Stimulated activated CD4-positive, alpha-beta T cell treated with anti-CD3 and anti-CD28 coated beads, Interleukin-15, amount 100 ng/mL, for 1 hour (primary cell): Measurements from ENCODE around the gene TLR4.

ENCODE experiments used
- DNase-seq, 2 donors: peaks; one replicate each; pipeline ENCODE4 v3.0.0-alpha.2; 2020; ENCODE audit warnings: low read depth in 1 of 2, low spot score in 1 of 2

Gene TLR4

DNA sequence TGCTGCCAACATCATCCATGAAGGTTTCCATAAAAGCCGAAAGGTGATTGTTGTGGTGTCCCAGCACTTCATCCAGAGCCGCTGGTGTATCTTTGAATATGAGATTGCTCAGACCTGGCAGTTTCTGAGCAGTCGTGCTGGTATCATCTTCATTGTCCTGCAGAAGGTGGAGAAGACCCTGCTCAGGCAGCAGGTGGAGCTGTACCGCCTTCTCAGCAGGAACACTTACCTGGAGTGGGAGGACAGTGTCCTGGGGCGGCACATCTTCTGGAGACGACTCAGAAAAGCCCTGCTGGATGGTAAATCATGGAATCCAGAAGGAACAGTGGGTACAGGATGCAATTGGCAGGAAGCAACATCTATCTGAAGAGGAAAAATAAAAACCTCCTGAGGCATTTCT is 10.1 kb downstream of the TLR4 start:
- DNase-seq = no peak

DNA sequence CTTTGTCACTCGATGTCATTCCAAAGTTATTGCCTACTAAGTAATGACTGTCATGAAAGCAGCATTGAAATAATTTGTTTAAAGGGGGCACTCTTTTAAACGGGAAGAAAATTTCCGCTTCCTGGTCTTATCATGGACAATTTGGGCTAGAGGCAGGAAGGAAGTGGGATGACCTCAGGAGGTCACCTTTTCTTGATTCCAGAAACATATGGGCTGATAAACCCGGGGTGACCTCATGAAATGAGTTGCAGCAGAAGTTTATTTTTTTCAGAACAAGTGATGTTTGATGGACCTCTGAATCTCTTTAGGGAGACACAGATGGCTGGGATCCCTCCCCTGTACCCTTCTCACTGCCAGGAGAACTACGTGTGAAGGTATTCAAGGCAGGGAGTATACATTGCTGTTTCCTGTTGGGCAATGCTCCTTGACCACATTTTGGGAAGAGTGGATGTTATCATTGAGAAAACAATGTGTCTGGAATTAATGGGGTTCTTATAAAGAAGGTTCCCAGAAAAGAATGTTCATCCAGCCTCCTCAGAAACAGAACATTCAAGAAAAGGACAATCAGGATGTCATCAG is 11.3 kb downstream of the TLR4 start:
- DNase-seq = no peak

DNA sequence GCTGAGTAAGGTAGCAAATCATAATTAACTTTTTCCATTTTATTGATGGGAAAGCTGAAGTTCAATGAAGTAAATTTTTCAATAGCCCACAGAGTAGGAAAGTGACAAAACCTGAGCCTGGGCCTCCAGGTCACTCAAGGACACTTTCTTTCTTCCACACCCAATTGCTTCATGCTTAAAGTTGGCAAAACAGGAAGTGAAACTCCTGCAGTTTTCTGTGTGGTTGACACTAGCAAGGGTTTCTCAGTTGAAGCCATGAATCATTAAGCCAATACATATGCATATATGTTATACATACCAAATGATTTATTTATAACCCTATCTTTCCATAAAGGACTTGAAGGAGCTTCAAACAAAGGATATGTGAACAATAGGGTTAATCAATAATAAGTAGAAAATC is 13.9 kb downstream of the TLR4 start:
- DNase-seq = no peak

DNA sequence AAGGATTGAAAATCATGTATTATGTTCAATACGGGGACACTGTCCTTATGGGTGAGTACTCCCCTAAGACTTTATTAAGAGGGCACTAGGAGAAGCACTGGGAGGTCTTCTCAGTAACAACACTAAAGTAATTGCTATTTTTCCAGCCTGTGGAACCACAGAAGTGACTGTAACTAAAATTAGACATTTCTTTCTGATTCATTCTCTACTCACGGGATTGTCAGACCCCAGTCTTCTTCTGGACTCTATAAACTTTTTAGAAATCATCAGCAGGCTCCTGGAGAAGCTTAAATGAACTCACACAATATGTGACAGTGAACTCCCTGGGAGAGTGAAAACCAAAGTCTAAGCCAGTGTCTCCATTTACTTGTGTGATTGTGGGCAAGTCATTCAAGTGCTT is 14.5 kb downstream of the TLR4 start:
- no peak for DNase-seq

DNA sequence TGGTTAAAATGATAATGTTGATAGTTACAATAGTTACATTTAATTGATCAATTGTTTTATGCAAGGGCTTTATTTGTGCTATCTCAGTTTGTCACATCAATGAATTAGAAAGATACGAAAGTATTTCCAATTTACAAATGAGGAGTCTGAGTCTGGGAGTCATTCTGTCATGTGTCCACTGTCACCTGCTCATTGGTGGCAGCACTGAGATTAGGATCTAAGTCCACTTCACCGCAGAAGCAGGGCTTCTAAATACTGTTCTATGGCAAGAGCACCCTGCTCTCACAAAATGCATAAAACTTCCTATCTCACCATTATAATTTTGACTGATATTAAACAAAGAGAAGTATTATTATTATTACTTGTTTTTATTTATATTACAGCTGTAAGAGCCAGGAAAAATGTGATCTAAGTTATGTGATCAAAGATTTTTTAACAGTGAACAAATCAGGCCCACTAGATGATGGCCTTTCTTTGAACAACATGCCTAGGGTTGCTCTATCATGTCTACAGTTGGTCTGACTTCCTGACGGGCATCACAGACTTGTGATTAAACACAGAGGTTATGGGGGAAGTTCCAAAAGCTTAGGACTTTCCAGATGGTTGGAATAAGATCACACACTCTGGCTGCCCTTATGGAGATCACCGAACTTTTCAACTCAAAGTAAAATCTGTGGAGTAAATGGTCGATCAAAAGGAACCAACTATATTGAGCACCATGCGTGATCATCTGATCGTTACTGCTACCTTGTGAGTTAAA is 15.1 kb downstream of the TLR4 start:
- DNase-seq = no peak

DNA sequence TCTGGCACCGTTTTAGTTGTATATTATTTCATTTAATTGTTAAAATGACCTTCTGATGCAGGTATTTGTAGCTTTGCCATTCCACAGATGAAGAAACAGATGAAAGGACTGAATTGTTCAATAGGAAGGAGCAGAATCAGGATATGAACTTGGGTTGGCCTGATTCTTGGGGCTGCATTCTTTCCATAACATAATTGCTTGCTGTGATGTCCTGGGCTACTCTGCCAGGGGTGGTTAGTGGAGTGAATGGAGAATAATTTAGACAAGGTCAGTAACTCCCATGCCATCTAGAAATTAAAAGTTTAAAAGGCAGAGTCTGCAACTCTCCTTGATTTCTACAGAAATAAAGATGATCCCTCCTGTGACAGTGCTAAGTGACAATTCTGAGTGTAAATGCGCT is 15.9 kb downstream of the TLR4 start:
- no peak for DNase-seq

DNA sequence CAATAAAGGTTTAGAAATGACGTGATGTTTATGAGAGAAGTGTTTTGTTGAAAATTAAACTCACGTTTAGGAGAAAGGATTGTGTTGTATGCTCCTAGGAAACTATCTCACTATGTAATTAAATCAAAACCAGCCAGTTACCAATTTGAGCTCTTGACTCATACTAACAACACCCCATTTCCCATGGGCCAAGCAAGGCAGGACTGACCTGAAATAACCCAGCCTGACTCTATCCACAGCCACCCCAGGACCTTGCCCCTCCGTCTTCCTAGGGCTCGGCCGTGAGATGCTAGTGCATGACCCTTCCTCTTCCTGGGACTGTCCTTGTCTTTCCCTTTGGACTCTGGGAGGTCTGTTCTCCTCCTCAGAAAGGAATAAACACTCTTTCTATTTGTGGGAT is 16.4 kb downstream of the TLR4 start:
- no peak for DNase-seq

DNA sequence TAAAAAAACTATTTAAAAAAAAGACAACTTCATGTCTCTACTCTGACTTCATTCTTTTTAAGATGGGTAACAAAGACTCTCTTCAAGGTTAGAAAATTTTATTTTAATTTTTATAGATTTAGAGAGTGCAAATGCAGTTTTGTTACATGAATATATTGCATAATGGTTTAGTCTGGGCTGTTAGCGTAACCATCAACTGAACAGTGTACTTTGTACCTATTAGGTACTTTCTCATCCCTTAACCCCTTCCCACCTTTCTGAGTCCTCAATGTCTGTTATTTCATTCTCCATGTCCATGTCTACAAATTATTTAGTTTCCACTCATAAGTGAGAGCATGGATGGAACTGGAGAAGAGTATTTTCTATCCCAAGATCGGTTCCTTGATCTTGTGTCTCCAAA is 16.8 kb downstream of the TLR4 start:
- no peak for DNase-seq

DNA sequence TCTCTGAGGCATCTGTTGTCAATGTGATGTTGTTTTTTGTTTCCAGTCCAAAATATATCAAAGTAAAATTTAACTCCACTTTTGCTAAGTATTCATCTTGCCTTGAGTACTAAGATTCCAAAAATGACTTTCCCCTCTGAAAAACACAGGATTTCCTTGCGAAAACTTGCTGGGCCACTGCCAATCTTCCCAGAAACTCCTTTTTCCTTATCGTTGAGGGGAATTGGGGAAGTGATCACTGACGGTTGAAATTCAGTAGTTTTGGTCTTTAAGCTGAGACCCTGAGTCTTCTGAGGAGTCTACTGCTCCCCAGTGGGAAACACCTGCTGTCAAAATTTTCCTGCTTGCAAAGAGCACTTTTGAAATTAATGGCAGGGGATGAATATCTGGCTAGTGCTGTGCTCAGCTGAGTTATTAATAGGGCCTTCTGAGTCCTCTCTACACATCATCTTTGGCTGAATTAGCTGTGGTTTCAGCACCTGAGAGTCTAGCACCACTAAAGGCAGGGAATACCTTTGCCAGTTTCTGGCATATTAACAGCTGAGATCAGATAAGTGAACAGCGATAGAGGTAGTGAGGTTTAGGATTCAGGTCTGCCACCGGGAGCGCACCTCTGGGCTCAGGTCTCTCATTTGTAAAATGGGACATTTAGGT is 18.0 kb downstream of the TLR4 start:
- no peak for DNase-seq

DNA sequence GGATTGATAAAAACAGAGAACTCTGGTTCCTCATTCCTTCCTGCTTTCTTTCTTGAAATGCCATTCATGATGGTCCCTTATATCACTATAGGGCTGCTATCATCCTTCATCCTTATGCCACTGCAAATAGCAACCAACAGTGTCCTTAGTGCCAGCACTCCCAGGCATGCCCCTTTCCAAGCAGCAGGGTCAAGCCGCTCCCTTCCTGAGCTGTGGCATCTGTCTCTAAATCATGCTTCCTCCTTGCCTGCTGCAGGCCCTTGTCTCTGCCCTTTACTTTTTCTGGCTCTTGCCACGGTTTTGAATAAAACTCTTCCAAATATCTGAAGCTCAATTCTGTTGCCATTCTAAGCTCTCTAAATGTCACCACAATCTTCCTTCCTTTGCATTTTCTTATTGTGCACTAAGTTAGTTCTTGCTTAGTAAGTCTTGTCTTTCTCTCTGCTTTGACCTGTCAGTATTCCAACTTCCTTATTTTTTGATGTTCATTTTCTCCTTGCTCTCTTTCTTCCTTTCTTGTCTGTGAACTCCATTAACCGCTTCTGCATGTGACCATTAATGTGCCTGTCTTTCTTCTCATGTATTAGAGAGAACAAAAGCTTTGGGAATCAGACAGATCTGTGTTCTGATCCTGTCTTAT is 19.9 kb downstream of the TLR4 start:
- no peak for DNase-seq

DNA sequence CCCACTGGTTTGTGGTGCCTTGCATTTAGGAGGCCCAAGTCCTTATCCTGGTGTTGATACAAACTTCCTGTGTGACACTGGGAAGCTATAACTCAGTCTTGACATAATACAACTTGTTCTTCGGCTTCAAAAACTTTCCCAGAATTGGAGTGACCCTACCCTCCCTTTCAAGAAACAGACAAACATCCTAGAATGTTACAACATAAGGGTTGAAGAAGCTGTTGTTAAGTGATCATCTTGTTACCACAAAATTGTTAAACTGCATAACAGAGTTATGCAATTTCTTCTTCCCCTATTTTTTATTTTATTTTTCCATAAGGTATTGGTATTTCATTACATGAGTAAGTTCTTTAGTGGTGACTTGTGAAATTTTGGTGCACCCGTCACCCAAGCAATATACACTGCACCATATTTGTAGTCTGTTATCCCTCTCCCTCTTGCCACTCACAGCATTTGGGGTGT is 21.3 kb downstream of the TLR4 start:
- DNase-seq = no peak

DNA sequence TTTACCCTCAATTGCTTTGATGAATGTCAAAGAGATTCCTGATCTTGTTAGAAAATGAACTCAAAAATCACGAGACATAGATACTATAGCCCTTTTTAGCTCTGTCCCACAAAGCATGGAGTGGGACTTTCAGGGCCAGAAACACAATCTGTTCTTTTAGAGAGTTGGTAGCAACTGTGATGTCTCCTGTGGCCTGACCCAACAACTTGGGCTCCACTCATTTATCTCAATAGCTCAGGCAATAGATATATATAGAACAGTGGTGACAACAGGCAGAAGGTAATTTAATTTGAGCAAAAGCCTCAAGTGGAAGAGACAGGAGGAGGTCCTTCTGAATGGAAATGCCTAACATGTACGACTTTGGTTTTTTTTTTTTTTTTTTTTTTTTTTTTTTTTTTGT is 25.2 kb downstream of the TLR4 start:
- no peak for DNase-seq

DNA sequence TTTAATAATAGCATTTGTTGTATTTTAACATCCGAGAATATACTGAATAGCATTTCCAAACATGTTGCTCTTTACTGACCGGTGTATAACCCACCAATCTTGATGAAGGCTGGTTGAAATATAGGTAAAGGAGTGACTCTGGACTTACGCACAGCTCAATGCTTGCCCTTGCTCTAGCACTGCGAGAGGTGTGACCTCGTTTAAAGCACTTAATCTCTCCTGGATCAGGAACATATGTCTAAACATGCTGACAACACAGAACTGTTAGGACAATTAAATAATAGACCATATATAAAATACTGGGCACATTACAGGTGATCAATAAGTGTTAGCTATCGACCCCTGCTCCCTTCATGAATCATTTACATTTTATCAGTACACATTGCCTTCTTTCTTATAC is 28.3 kb downstream of the TLR4 start:
- DNase-seq = no peak

DNA sequence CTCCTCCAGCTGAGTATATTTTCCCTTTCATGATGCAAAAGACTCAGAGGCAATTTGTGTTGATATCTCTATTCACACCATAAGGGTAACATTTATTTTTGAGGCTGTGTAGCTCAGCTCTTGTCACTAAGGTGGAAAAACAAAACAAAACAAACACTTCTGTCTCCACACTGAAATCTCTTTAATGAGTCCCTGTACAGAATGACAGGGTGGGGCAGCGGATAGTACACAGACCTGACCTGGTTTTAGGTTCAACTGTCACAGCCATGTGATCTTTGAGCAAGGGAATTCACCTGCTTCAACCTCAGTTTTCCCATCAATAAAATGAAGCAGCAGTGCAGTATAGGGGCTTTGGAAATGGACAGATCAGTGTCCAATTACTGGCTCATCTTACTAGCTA is 29.3 kb downstream of the TLR4 start:
- no peak for DNase-seq

DNA sequence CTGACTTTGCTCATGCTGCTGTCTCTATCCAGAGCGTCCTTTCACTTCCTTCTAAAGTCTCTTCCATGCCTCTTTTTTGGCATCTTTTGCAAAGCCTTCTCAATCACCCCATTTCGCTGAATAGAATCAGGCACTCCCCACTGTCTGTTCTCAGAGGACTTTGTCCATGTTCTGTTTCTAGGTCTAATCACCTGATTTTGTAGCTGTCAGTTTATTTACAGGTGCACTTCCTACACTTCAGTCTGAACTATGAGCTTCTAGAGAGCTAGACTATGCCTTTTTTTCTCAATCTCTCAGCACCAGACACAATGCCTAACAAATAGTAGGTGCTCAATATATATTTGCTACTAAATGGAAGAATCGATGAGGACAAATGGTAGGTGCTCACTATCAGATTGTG is 29.9 kb downstream of the TLR4 start:
- no peak for DNase-seq

DNA sequence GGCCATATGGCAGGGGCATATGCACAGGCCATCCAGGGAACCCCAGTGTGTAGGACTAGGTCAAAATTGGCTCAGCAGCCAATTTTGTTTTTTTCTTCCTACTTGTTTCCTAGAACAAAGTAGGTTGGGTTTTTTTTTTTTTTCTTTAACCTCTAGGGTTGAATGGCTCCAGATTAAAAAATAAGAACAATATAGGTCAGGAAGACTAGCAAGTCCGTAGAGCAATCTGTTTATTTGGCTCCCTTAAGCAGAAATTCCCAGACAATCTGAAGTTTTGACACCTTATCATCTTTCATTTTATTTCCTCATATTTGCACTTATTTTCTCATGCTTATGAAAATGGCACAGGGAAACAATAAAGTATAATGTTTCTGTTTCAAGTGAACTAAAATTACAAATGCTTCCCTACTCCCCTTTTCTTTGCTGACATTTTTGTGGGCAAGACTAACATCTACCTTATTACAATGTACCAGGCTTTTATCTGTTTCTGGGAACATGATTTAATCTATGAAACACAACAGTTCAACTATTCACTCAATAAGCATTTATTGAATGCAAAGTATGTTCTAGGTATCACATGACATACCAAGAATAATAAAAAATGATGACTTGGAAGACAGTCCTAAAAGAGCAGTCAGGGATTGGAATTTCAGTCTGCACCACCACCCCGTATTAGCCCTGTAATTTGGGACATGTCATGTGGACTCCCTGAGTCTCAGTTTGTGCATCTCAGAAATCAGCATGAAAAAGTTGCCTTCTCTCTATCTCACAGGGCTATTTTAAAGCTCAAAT is 30.5 kb downstream of the TLR4 start:
- no peak for DNase-seq

DNA sequence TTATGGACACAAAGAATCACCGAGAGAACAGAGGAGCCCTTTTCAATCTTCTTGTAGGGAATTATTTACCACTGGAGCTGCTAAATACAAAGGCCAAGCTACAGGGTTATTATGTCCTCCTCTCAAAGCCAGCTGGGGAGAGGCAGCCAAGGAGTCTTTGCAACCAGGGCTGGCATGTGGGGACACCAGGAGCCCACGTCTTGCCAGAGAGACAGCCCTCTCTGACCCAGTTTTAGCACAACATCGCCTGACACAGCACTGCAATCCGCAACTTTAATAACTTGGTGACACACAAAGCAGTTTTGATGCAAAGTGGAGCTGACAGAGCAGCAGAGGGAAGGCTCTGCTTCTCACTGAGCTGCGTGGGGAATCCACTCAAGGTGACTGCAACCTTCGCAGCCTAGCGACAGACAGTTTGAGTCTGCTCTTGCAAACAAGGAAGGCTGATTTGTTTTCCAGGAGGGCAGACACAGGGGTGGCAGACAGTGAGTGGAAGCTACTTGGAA is 33.6 kb downstream of the TLR4 start:
- DNase-seq = no peak

DNA sequence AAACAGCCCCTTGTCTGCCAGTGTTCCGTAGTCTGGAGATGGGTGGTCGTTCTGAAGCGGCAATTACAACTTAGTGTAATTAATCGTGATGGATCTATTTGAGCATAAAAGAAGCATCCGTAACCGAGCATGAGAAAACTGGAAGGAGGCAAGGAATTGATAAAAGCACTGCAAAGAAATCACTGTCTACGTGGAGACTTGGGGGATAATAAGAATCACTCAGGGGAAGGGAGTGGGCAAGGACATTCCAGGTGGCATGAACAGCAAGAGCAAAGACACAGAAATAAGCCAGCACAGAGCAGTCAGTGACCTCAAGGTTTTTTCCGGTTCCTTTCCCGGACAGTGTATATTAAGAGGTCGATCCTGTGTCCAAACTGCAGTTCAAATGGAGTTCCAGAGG is 35.0 kb downstream of the TLR4 start:
- no peak for DNase-seq

DNA sequence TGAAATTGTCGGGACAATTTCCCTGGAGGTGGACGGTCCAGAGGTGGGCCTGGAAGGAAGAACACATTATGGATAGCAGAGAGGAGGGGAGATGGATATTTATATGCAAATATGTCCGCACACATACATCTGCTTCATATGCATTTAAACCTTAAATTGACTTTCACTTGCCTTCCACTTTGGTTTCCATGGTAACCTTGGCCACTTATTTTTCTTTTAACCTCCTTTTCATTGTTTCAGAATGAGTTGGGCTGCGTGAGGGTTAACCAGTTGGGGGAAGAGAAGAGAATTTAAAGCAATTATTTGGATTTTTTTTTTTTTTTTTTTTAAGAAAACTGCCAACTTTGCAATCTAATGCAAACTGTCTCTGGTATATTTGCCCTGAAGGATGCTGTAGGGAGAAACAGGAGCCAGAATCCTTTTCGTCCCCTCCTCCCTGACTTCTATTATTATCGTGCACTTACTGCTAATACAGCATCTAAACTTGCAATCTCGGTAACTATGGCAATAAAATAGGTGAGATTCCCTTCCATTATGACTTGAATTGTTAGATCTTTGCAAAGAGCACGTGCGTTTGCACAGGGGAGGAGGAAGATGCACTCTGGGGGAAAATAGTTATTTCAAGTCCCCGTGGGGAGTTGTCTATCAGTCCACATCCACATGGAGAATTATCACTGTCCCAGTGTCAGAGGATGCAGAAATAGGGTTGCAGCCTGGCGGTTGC is 35.6 kb downstream of the TLR4 start:
- DNase-seq = no peak

DNA sequence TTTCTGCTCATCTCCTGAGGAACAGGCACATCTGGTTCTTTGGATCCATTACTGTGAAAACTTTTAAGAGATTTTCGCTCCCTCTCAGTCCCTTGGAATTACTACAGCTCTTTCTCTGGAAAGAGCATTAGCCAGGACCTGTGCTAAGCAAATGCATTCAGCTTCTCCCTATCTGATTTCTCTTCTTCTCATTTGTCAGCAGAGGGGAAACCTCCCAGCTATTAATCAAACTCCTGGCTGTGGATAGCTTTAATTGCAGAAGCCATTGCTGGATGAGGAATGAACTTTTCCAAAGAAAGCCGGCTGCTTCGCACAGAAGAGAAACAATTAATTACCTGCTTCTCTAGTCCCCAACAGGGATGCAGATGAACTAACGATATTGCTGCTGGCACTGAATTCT is 37.9 kb downstream of the TLR4 start:
- DNase-seq = no peak

DNA sequence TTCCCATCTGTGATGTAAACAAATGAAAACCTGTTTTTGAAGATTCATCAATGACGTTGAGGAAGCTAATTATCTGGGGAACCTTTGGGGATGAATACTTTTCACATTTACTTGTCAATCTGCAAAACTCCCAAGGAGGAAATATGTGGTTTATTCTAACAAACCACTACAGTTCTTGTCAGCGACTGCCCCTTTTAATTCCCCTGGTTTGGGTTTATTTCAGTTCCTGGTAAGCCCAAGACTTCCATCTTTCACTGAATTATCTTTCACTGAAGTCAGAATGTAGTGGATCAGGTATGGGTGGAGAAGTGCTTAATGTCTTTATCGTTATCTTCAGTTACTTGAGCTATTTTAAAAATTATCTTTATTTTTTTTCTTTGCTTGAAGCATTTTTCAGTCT is 40.2 kb downstream of the TLR4 start:
- DNase-seq = no peak
